MM.1S (cell line): ENCODE results near the gene ALDH16A1.

Experiments used
- DNase-seq: peaks from one replicate; pipeline ENCODE4 v3.0.0-alpha.2; 2015
- H2AFZ ChIP-seq: fragments of 300-600 bp; sonication (generic); 2 replicates; pipeline ENCODE4 v1.6.0; 2016; ENCODE audit warnings: antibody characterized with exemption, low read length
- H3F3A ChIP-seq: fragments of 300-600 bp; sonication (generic); 2 replicates; pipeline ENCODE4 v1.6.1; 2016; ENCODE audit warnings: mild to moderate bottlenecking, antibody characterized with exemption, low read length, moderate library complexity, mixed read lengths; ENCODE audit not compliant: insufficient read depth
- H3K27ac ChIP-seq: fragments of 300-600 bp; sonication (generic); 2 replicates; pipeline ENCODE4 v1.5.1; 2016; ENCODE audit warnings: mild to moderate bottlenecking, low read length
- H3K27me3 ChIP-seq: fragments of 300-600 bp; sonication (generic); replicated peaks from 2 replicates; pipeline ENCODE4 v1.6.0; 2016; ENCODE audit warnings: low read length; ENCODE audit not compliant: insufficient read depth
- H3K36me3 ChIP-seq: fragments of 300-600 bp; sonication (generic); replicated peaks from 2 replicates; pipeline ENCODE4 v1.6.1; 2016; ENCODE audit warnings: mild to moderate bottlenecking, low read length, mixed read lengths; ENCODE audit not compliant: insufficient read depth
- H3K4me1 ChIP-seq: fragments of 300-600 bp; sonication (generic); 2 replicates; pipeline ENCODE4 v1.6.1; 2016; ENCODE audit warnings: low read length, mixed read lengths
- H3K4me2 ChIP-seq: fragments of 300-600 bp; sonication (generic); 2 replicates; pipeline ENCODE4 v1.6.0; 2016; ENCODE audit warnings: low read depth, low read length
- H3K4me3 ChIP-seq: fragments of 300-600 bp; sonication (generic); 2 replicates; pipeline ENCODE4 v1.5.1; 2016; ENCODE audit warnings: low read length, mixed read lengths
- H3K79me2 ChIP-seq: fragments of 300-600 bp; sonication (generic); 2 replicates; pipeline ENCODE4 v1.6.1; 2016; ENCODE audit warnings: mixed run types, low read length, mixed read lengths
- H3K9ac ChIP-seq: fragments of 300-600 bp; sonication (generic); 2 replicates; pipeline ENCODE4 v1.6.1; 2016; ENCODE audit warnings: low read length, mixed read lengths
- H3K9me2 ChIP-seq: fragments of 300-600 bp; sonication (generic); replicated peaks from 2 replicates; pipeline ENCODE4 v1.6.1; 2016; ENCODE audit warnings: mild to moderate bottlenecking, low read length, mixed read lengths; ENCODE audit not compliant: insufficient read depth
- H3K9me3 ChIP-seq: fragments of 300-600 bp; sonication (generic); replicated peaks from 2 replicates; pipeline ENCODE4 v1.6.1; 2016; ENCODE audit warnings: mild to moderate bottlenecking, low read length, mixed read lengths; ENCODE audit not compliant: insufficient read depth
- H4K20me1 ChIP-seq: fragments of 300-600 bp; sonication (generic); 2 replicates; pipeline ENCODE4 v1.6.1; 2016; ENCODE audit warnings: mild to moderate bottlenecking, low read length, moderate library complexity, mixed read lengths; ENCODE audit not compliant: insufficient read depth
- CTCF ChIP-seq: fragments of 300-600 bp; sonication (generic); IDR thresholded peaks from 2 replicates; pipeline ENCODE4 v1.5.1; 2016; ENCODE audit warnings: antibody characterized with exemption, low read length, mixed read lengths
- EZH2 ChIP-seq: fragments of 300-600 bp; sonication (generic); optimal IDR thresholded peaks from 2 replicates; pipeline ENCODE3; 2017; ENCODE audit warnings: low read depth, mild to moderate bottlenecking, antibody characterized with exemption, low read length, mixed read lengths
- EZH2phosphoT487 ChIP-seq: fragments of 300-600 bp; sonication (generic); IDR thresholded peaks from 2 replicates; pipeline ENCODE4 v1.6.1; 2018; ENCODE audit warnings: antibody characterized with exemption, low read length

Gene ALDH16A1

GRCh38 chr19:49407482-49408015, 45.5 kb upstream of the ALDH16A1 start:
- no peak overlapping the region for H2AFZ ChIP-seq
- H4K20me1 ChIP-seq = no peaks in the 10 kb centered on the region
- no peaks in the 10 kb centered on the region for H3K79me2 ChIP-seq
- H3K9me2 ChIP-seq = no peaks in the 10 kb centered on the region
- DNase-seq = no peak
- H3K4me2 ChIP-seq = no peak overlapping the region
- H3K36me3 ChIP-seq = no peaks in the 10 kb centered on the region
- H3K4me3 ChIP-seq = no peak overlapping the region
- TF ChIP-seq CTCF (no peak), EZH2 (no peak)
- H3K9me3 ChIP-seq = no peaks in the 10 kb centered on the region
- H3K4me1 ChIP-seq = peaks cover 8% of the 10 kb centered on the region
- H3K27ac ChIP-seq = no peak overlapping the region
- peaks cover 13% of the 10 kb centered on the region for H3K27me3 ChIP-seq
- no peak overlapping the region for H3K9ac ChIP-seq
- no peaks in the 10 kb centered on the region for H3F3A ChIP-seq

- peak overlapping the region; percentile 59 for H2AFZ ChIP-seq
- H3K36me3 ChIP-seq = no peaks in the 10 kb centered on the region
- no peak overlapping the region for H3K9ac ChIP-seq
- H4K20me1 ChIP-seq = no peaks in the 10 kb centered on the region
- H3K9me3 ChIP-seq = no peaks in the 10 kb centered on the region
- no peak for TF ChIP-seq EZH2phosphoT487
- TF ChIP-seq EZH2 = no peak
- TF ChIP-seq CTCF = no peak
- no peaks in the 10 kb centered on the region for H3F3A ChIP-seq
- H3K27ac ChIP-seq = no peak overlapping the region
- no peaks in the 10 kb centered on the region for H3K79me2 ChIP-seq
- H3K4me1 ChIP-seq = peaks cover 8% of the 10 kb centered on the region
- H3K27me3 ChIP-seq = peaks cover 23% of the 10 kb centered on the region
- peak overlapping the region; percentile 35; the same call in 1 of the 2 replicates for H3K4me2 ChIP-seq
- DNase-seq = no peak
- no peaks in the 10 kb centered on the region for H3K9me2 ChIP-seq
- H3K4me3 ChIP-seq = no peak overlapping the region
Measured at GRCh38 chr19:49408816-49409440, 44.1 kb upstream of the ALDH16A1 start.

- H2AFZ ChIP-seq = peak overlapping the region; percentile 59
- peaks cover 24% of the 10 kb centered on the region for H3K27me3 ChIP-seq
- H3K79me2 ChIP-seq = no peaks in the 10 kb centered on the region
- no peak for DNase-seq
- no peaks in the 10 kb centered on the region for H3K9me2 ChIP-seq
- H3F3A ChIP-seq = no peaks in the 10 kb centered on the region
- no peak overlapping the region for H3K9ac ChIP-seq
- no peak overlapping the region for H3K4me3 ChIP-seq
- no peaks in the 10 kb centered on the region for H3K36me3 ChIP-seq
- no peaks in the 10 kb centered on the region for H3K9me3 ChIP-seq
- H3K27ac ChIP-seq = no peak overlapping the region
- TF ChIP-seq CTCF (no peak), EZH2phosphoT487 (no peak), EZH2 (no peak)
- peaks cover 8% of the 10 kb centered on the region for H3K4me1 ChIP-seq
- peak overlapping the region; percentile 35; the same call in 1 of the 2 replicates for H3K4me2 ChIP-seq
- H4K20me1 ChIP-seq = no peaks in the 10 kb centered on the region
Measured at GRCh38 chr19:49409441-49410029, 43.5 kb upstream of the ALDH16A1 start.
